ENCODE results near the gene YIF1A. TPM values are rescaled to one million over a fixed set of nuclear protein-coding genes. Genes with fewer than 3 reads are reported as not detected.

YIF1A gene
- total RNA-seq, 2 experiments from 2014 or later, result 57.2 to 73.4 TPM

GRCh38 chr11:66334605-66335442, 45.9 kb upstream of the YIF1A start:
- Histone ChIP-seq H3K27ac (ENCODE audit: low read depth, low read length, poor library complexity, severe bottlenecking) (no peak overlapping the region), H3K4me3 (ENCODE audit: low read depth, low read length, poor library complexity, severe bottlenecking) (no peak overlapping the region), H4K20me1 (ENCODE audit: insufficient read depth, low read length) (no peaks in the 10 kb centered on the region), H3K36me3 (ENCODE audit: insufficient read depth, low read length) (peaks cover 32% of the 10 kb centered on the region), H3K4me1 (ENCODE audit: insufficient read depth, low read length, poor library complexity, severe bottlenecking) (peaks cover 14% of the 10 kb centered on the region), H3K9me3 (ENCODE audit: low read length) (no peaks in the 10 kb centered on the region), H3K9me2 (ENCODE audit: insufficient read depth, low read length) (no peaks in the 10 kb centered on the region), H3K4me2 (ENCODE audit: low read length) (no peak overlapping the region), H2AFZ (ENCODE audit: low read length) (no peak overlapping the region), H3K79me2 (ENCODE audit: insufficient read depth, low read depth, low read length) (no peaks in the 10 kb centered on the region)
- POLR2A ChIA-PET, result no interaction called here
- TF ChIP-seq CTCF (conservative IDR thresholded peaks at IDR 0.05; ENCODE audit: low read length) (no peak), EZH2phosphoT487 (IDR thresholded peaks at IDR 0.05; ENCODE audit: borderline replicate concordance, low read depth, low read length) (no peak)
- BruUV-seq (replicated peaks), result no TSS peak
- CTCF ChIA-PET (ENCODE audit: unreplicated experiment), result interaction anchor here (1.4 kb wide), 1 partner anchor 24 kb away, joined by 4 read pairs; no protein-coding TSS in a partner anchor
- intact Hi-C loops (cut with micrococcal nuclease; ENCODE audit: unreplicated experiment), result no loop called here
- no peak for DNase-seq (ENCODE audit: low spot score)

GRCh38 chr11:66333896-66334604, 45.1 kb upstream of the YIF1A start:
- Histone ChIP-seq H3K4me2 (ENCODE audit: low read length) (no peak overlapping the region), H3K79me2 (ENCODE audit: insufficient read depth, low read depth, low read length) (no peaks in the 10 kb centered on the region), H3K4me3 (ENCODE audit: low read depth, low read length, poor library complexity, severe bottlenecking) (no peak overlapping the region), H3K36me3 (ENCODE audit: insufficient read depth, low read length) (peaks cover 25% of the 10 kb centered on the region), H4K20me1 (ENCODE audit: insufficient read depth, low read length) (no peaks in the 10 kb centered on the region), H3K27ac (ENCODE audit: low read depth, low read length, poor library complexity, severe bottlenecking) (no peak overlapping the region), H3K9me2 (ENCODE audit: insufficient read depth, low read length) (no peaks in the 10 kb centered on the region), H3K9me3 (ENCODE audit: low read length) (no peaks in the 10 kb centered on the region), H2AFZ (ENCODE audit: low read length) (no peak overlapping the region), H3K4me1 (ENCODE audit: insufficient read depth, low read length, poor library complexity, severe bottlenecking) (peaks cover 15% of the 10 kb centered on the region)
- CTCF ChIA-PET (ENCODE audit: unreplicated experiment), result interaction anchor here (1.4 kb wide), 1 partner anchor 23 kb away, joined by 4 read pairs; no protein-coding TSS in a partner anchor
- TF ChIP-seq CTCF (conservative IDR thresholded peaks at IDR 0.05; ENCODE audit: low read length), result no peak
- no peak for TF ChIP-seq EZH2phosphoT487 (IDR thresholded peaks at IDR 0.05; ENCODE audit: borderline replicate concordance, low read depth, low read length)
- no peak for DNase-seq (ENCODE audit: low spot score)
- POLR2A ChIA-PET, result interaction anchor here (0.5 kb wide), 1 partner anchor 696 kb away, joined by 3 read pairs; the partner anchor contains the start of gene SIPA1
- BruUV-seq (replicated peaks), result no TSS peak
- intact Hi-C loops (cut with micrococcal nuclease; ENCODE audit: unreplicated experiment), result no loop called here
